A673 (cell line): ENCODE results near the gene PRSS56. TPM values are rescaled to one million over a fixed set of nuclear protein-coding genes. Genes with fewer than 3 reads are reported as not detected.

Source experiments
- BruUV-seq: library from RNA; stranded (reverse); fragments of 400-500 nt; replicated peaks from 2 replicates; lab custom pipeline; 2021; lab: Mats Ljungman, UMichigan
- CTCF ChIA-PET: fragments of 300-600 bp; sonication (Branson Sonifier 250); formaldehyde crosslinking; loops from one replicate; lab custom pipeline; 2022; ENCODE audit warnings: antibody characterized with exemption; lab: Charles Lee
- POLR2A ChIA-PET: fragments of 300-600 bp; sonication (Branson Sonifier 250); formaldehyde crosslinking; loops from one replicate; lab custom pipeline; 2022; ENCODE audit warnings: antibody characterized with exemption; ENCODE audit not compliant: low non-redundant PET; lab: Charles Lee
- DNase-seq: peaks from one replicate; pipeline ENCODE4 v3.0.0-alpha.2; 2015; ENCODE audit warnings: low spot score
- H3K27ac ChIP-seq: fragments of 200-600 bp; sonication (generic); 2 replicates; pipeline ENCODE4 v1.5.1; 2016; ENCODE audit warnings: mixed run types, low read depth, mild to moderate bottlenecking, mixed read lengths, antibody characterized with exemption, low read length; ENCODE audit not compliant: poor library complexity, severe bottlenecking
- H3K27me3 ChIP-seq: fragments of 200-600 bp; sonication (generic); replicated peaks from 2 replicates; pipeline ENCODE4 v1.6.1; 2017; ENCODE audit warnings: mixed run types, low read depth, mild to moderate bottlenecking, mixed read lengths, antibody characterized with exemption, low read length; ENCODE audit not compliant: insufficient read depth, poor library complexity
- H3K36me3 ChIP-seq: fragments of 200-600 bp; sonication (generic); 2 replicates; pipeline ENCODE4 v1.6.1; 2016; ENCODE audit warnings: mixed run types, mild to moderate bottlenecking, mixed read lengths, antibody characterized with exemption, low read length; ENCODE audit not compliant: insufficient read depth, poor library complexity, severe bottlenecking
- H3K4me1 ChIP-seq: fragments of 200-600 bp; sonication (generic); 2 replicates; pipeline ENCODE4 v1.6.1; 2017; ENCODE audit warnings: mixed run types, mild to moderate bottlenecking, mixed read lengths, antibody characterized with exemption, low read length; ENCODE audit not compliant: insufficient read depth, poor library complexity, severe bottlenecking
- H3K4me3 ChIP-seq: fragments of 200-600 bp; sonication (generic); 2 replicates; pipeline ENCODE4 v1.5.1; 2016; ENCODE audit warnings: low read depth, mixed run types, mild to moderate bottlenecking, mixed read lengths, low read length; ENCODE audit not compliant: poor library complexity, severe bottlenecking
- H3K9me3 ChIP-seq: fragments of 200-600 bp; sonication (generic); 2 replicates; pipeline ENCODE4 v1.6.1; 2016; ENCODE audit warnings: mixed run types, low read depth, mild to moderate bottlenecking, mixed read lengths, antibody characterized with exemption, low read length; ENCODE audit not compliant: poor library complexity, severe bottlenecking
- EZH2 ChIP-seq: fragments of 200-600 bp; sonication (generic); IDR thresholded peaks from 2 replicates; pipeline ENCODE4 v1.6.1; 2017; ENCODE audit warnings: borderline replicate concordance, low read depth, mild to moderate bottlenecking, mixed read lengths, antibody characterized with exemption, low read length; ENCODE audit not compliant: poor library complexity, severe bottlenecking
- intact Hi-C: fragments of 100-400 bp; cut with micrococcal nuclease; formaldehyde crosslinking; loops from one replicate; pipeline ENCODE4 v1.10.0; 2022; ENCODE audit not compliant: unreplicated experiment
- total RNA-seq: library from RNA; stranded (reverse); gene quantifications from 2 replicates; pipeline ENCODE4 v1.2.3, GENCODE V29; 2021
- TF ChIP-seq, protein P1 (sequence below): fragments of 300-800, 200-600 bp; sonication (generic); conservative IDR thresholded peaks from 2 replicates; pipeline ENCODE4 v1.5.1; 2017; ENCODE audit warnings: low read depth, mild to moderate bottlenecking, antibody characterized with exemption, low read length, moderate library complexity, mixed read lengths

The PRSS56 gene
- total RNA-seq, 1 experiment from 2014 or later: not detected

DNA sequence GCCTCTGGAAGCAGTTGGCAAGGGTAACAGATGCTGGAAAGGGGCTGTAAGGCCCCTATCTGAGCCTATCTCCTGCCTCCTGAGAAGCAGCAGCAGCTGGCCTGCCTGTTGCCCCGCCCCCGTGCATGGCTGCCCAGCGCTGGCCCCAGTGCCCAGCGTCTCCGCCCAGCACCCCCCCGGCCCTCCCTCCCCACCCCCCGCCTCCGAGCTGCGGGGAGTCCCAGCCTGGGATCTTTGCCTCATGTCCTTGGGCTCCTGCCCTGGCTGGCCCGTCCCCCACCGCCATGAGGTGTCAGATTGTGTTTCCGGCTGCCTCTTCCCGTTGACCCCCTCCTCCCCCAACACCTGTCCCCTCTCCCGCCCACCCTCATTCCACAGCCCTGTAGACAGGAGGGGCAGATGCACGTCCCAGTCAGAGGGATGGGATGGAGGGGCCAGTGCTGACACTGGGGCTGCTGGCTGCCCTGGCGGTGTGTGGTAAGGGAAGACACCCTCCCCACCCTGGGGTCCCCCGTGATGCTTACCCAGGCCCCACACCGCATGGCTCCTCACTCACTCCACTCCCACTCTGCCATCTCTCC is 5.7 kb downstream of the PRSS56 start, which contains the start of gene CHRND:
CHRND (plus strand) TSS at position 370 of the 581 bp plus-strand sequence; CDS start at position 426, 56 bp downstream.
- no TSS peak for BruUV-seq
- intact Hi-C loops: no loop called here
- no peaks in the 10 kb centered on the region for H3K9me3 ChIP-seq
- no peak within 1 kb of the TSS for H3K4me3 ChIP-seq
- H3K27me3 ChIP-seq: peaks cover 31% of the 10 kb centered on the region
- POLR2A ChIA-PET: no interaction called here
- no peak for DNase-seq
- TF ChIP-seq EZH2: no peak
- TF ChIP-seq, protein P1, sequence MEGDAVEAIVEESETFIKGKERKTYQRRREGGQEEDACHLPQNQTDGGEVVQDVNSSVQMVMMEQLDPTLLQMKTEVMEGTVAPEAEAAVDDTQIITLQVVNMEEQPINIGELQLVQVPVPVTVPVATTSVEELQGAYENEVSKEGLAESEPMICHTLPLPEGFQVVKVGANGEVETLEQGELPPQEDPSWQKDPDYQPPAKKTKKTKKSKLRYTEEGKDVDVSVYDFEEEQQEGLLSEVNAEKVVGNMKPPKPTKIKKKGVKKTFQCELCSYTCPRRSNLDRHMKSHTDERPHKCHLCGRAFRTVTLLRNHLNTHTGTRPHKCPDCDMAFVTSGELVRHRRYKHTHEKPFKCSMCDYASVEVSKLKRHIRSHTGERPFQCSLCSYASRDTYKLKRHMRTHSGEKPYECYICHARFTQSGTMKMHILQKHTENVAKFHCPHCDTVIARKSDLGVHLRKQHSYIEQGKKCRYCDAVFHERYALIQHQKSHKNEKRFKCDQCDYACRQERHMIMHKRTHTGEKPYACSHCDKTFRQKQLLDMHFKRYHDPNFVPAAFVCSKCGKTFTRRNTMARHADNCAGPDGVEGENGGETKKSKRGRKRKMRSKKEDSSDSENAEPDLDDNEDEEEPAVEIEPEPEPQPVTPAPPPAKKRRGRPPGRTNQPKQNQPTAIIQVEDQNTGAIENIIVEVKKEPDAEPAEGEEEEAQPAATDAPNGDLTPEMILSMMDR: no peak
- no peaks in the 10 kb centered on the region for H3K36me3 ChIP-seq
- H3K4me1 ChIP-seq: peaks cover 7% of the 10 kb centered on the region
- H3K27ac ChIP-seq: no peak within 1 kb of the TSS
- CTCF ChIA-PET: interaction anchor here (0.6 kb wide), 1 partner anchor 21 kb away, joined by 3 read pairs; no protein-coding TSS in a partner anchor

DNA sequence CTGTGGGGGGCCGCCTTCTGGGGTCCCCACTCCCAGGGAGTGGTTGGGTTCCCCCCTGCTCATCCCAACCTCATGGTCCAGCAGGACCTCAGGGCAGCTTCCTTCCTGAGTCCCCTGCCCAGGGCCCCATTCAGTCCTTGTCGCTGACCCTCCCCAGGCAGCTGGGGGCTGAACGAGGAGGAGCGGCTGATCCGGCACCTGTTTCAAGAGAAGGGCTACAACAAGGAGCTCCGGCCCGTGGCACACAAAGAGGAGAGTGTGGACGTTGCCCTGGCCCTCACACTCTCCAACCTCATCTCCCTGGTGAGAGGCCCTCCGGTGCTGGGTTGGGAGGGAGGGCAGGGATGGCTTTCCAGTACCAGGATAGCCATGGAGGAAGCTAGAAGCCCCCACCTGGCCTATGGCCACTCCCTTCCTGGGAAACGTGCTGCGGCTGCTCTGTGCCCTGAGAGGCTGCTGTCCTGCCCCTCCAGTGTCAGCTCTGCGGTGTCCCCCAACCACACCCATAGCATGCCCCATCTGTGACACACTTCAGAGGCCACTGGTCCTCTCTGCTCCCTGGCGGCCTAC is 6.3 kb downstream of the PRSS56 start:
- H3K27ac ChIP-seq: no peak overlapping the region
- H3K4me3 ChIP-seq: no peak overlapping the region
- no peak for DNase-seq
- H3K27me3 ChIP-seq: peaks cover 31% of the 10 kb centered on the region
- no TSS peak for BruUV-seq
- ChIA-PET CTCF (interaction anchor here (0.6 kb wide), 1 partner anchor 22 kb away, joined by 3 read pairs; no protein-coding TSS in a partner anchor), POLR2A (no interaction called here)
- intact Hi-C loops: no loop called here
- no peak for TF ChIP-seq EZH2
- TF ChIP-seq, protein P1: no peak
- no peaks in the 10 kb centered on the region for H3K9me3 ChIP-seq
- peaks cover 7% of the 10 kb centered on the region for H3K4me1 ChIP-seq
- no peaks in the 10 kb centered on the region for H3K36me3 ChIP-seq

DNA sequence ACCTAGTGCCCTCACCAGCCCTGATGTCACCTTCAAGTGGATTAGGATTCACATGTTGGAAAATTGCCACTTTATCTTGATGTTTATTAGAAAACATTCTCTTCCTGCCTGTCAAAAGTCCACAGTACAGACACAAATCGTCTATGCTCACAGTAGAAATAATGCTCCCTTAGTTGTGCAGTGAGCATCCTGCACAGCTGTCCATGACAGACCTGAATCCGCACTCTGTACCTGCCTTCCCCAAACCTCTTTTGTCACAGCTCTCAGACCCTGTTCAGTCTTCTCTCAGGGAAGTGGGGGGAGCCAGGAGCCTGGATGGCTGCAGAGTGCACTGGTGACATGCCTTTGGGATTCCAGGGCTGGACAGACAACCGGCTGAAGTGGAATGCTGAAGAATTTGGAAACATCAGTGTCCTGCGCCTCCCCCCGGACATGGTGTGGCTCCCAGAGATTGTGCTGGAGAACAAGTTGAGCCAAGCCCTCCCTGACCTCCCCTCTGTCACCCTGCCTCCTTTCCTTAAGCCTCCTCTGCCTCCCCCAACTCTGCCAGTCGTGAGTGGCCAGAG is 7.8 kb downstream of the PRSS56 start:
- no TSS peak for BruUV-seq
- DNase-seq: no peak
- Histone ChIP-seq H3K4me1 (no peaks in the 10 kb centered on the region), H3K9me3 (no peaks in the 10 kb centered on the region), H3K4me3 (no peak overlapping the region), H3K27ac (no peak overlapping the region), H3K36me3 (no peaks in the 10 kb centered on the region), H3K27me3 (peaks cover 23% of the 10 kb centered on the region)
- TF ChIP-seq EZH2: no peak
- TF ChIP-seq, protein P1: no peak
- POLR2A ChIA-PET: no interaction called here
- intact Hi-C loops: no loop called here
- CTCF ChIA-PET: interaction anchor here (0.6 kb wide), 1 partner anchor 733 kb away, joined by 3 read pairs; no protein-coding TSS in a partner anchor
